ENCODE data around the gene NPAS2. TPM values are rescaled to one million over a fixed set of nuclear protein-coding genes. Genes with fewer than 3 reads are reported as not detected.

Gene NPAS2
- total RNA-seq, 1 experiment from 2014 or later, result 20.4 TPM

DNA sequence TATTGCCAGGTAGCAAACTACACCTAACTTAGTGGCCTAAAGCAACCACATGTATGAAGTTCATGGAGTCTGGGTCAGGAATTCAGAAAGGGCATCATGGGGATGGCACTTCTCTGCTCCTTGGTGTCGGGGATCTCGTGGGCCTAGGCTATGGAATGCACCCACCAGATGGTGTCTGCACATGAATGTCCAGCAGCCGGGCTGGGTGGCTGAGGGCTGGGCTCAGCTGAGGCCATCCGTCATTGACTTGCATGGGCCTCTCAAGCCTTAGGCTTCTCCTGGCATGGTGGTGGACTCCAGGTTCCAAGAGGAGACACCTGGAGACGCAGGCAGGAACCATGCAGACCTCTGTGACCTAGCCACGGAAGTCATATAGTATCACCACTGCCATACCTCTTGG, 156.1 kb downstream of the NPAS2 start:
- ChIA-PET CTCF (no interaction called here), RAD21 (ENCODE audit: low non-redundant PET in 1 of 2, low total read pairs in 2 of 2, uncharacterized antibody in 2 of 2, unreplicated experiment in 2 of 2) (no interaction called here)
- BruUV-seq (replicated peaks), result no TSS peak

More for the DNA sequence above, 156.1 kb downstream of the NPAS2 start:
- ATAC-seq, result no peak
- no peaks in the 10 kb centered on the region for H3K27me3 ChIP-seq (ENCODE audit: insufficient read depth, low read length)
- H3K27ac ChIP-seq (ENCODE audit: low read depth, low read length), result no peak overlapping the region
- no peak overlapping the region for H3K4me2 ChIP-seq (ENCODE audit: low read length)
- no peaks in the 10 kb centered on the region for H3K9me2 ChIP-seq (ENCODE audit: insufficient read depth)
- POLR2A ChIA-PET, result no interaction called here
- intact Hi-C loops (cut with micrococcal nuclease), result no loop called here
- no peak for DNase-seq (ENCODE audit: low read depth, low spot score)
- no peak overlapping the region for H3K4me3 ChIP-seq (replicated peaks in 1 of 2; ENCODE audit: low read depth in 1 of 2, low read length in 2 of 2)
- no peaks in the 10 kb centered on the region for H3K79me2 ChIP-seq (ENCODE audit: insufficient read depth, low read length)
- no peaks in the 10 kb centered on the region for H4K20me1 ChIP-seq (ENCODE audit: insufficient read depth)
- TF ChIP-seq JUND (IDR thresholded peaks at IDR 0.05), result no peak
- no peak for TF ChIP-seq ZFX (IDR thresholded peaks at IDR 0.05)
- TF ChIP-seq POLR2AphosphoS5 (IDR thresholded peaks at IDR 0.05; ENCODE audit: low read depth, low read length), result no peak
- no peak for TF ChIP-seq MAX (IDR thresholded peaks at IDR 0.05)
- TF ChIP-seq EGR1 (IDR thresholded peaks at IDR 0.05; ENCODE audit: low read depth), result no peak
- TF ChIP-seq RAD21 (IDR thresholded peaks at IDR 0.05; ENCODE audit: low read depth), result no peak
- no peak for TF ChIP-seq ZNF274 (IDR thresholded peaks at IDR 0.05; ENCODE audit: low read depth, low read length)
- TF ChIP-seq SIN3A (IDR thresholded peaks at IDR 0.05; ENCODE audit: low read depth), result no peak
- no peak for TF ChIP-seq TCF7L2 (IDR thresholded peaks at IDR 0.05; ENCODE audit: borderline replicate concordance, extremely low read depth, insufficient read depth, insufficient read length)
- TF ChIP-seq, protein P1, sequence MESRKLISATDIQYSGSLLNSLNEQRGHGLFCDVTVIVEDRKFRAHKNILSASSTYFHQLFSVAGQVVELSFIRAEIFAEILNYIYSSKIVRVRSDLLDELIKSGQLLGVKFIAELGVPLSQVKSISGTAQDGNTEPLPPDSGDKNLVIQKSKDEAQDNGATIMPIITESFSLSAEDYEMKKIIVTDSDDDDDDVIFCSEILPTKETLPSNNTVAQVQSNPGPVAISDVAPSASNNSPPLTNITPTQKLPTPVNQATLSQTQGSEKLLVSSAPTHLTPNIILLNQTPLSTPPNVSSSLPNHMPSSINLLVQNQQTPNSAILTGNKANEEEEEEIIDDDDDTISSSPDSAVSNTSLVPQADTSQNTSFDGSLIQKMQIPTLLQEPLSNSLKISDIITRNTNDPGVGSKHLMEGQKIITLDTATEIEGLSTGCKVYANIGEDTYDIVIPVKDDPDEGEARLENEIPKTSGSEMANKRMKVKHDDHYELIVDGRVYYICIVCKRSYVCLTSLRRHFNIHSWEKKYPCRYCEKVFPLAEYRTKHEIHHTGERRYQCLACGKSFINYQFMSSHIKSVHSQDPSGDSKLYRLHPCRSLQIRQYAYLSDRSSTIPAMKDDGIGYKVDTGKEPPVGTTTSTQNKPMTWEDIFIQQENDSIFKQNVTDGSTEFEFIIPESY (IDR thresholded peaks at IDR 0.05; ENCODE audit: extremely low read depth, insufficient replicate concordance, low read length), result no peak
- no peak for TF ChIP-seq FOSL1 (IDR thresholded peaks at IDR 0.05; ENCODE audit: low read depth)
- no peak for TF ChIP-seq SP1 (IDR thresholded peaks at IDR 0.05; ENCODE audit: low read depth)
- no peak for TF ChIP-seq YY1 (IDR thresholded peaks at IDR 0.05; ENCODE audit: extremely low read depth, insufficient replicate concordance, low read depth, low read length)
- no peak for TF ChIP-seq POLR2A (IDR thresholded peaks at IDR 0.05; ENCODE audit: borderline replicate concordance, extremely low read depth, insufficient read depth, insufficient read length)
- TF ChIP-seq EZH2phosphoT487 (IDR thresholded peaks at IDR 0.05; ENCODE audit: borderline replicate concordance), result no peak
- TF ChIP-seq CEBPB (IDR thresholded peaks at IDR 0.05; ENCODE audit: low read depth), result no peak
- no peak for TF ChIP-seq SRF (IDR thresholded peaks at IDR 0.05; ENCODE audit: low read depth)
- no peak for TF ChIP-seq CTCF (IDR thresholded peaks at IDR 0.05 in 2 of 3, conservative IDR thresholded peaks at IDR 0.05 in 1 of 3; ENCODE audit: borderline replicate concordance in 1 of 3, insufficient read depth in 1 of 3, low read depth in 2 of 3, low read length in 2 of 3)
- TF ChIP-seq, protein P2, sequence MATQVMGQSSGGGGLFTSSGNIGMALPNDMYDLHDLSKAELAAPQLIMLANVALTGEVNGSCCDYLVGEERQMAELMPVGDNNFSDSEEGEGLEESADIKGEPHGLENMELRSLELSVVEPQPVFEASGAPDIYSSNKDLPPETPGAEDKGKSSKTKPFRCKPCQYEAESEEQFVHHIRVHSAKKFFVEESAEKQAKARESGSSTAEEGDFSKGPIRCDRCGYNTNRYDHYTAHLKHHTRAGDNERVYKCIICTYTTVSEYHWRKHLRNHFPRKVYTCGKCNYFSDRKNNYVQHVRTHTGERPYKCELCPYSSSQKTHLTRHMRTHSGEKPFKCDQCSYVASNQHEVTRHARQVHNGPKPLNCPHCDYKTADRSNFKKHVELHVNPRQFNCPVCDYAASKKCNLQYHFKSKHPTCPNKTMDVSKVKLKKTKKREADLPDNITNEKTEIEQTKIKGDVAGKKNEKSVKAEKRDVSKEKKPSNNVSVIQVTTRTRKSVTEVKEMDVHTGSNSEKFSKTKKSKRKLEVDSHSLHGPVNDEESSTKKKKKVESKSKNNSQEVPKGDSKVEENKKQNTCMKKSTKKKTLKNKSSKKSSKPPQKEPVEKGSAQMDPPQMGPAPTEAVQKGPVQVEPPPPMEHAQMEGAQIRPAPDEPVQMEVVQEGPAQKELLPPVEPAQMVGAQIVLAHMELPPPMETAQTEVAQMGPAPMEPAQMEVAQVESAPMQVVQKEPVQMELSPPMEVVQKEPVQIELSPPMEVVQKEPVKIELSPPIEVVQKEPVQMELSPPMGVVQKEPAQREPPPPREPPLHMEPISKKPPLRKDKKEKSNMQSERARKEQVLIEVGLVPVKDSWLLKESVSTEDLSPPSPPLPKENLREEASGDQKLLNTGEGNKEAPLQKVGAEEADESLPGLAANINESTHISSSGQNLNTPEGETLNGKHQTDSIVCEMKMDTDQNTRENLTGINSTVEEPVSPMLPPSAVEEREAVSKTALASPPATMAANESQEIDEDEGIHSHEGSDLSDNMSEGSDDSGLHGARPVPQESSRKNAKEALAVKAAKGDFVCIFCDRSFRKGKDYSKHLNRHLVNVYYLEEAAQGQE (IDR thresholded peaks at IDR 0.05; ENCODE audit: low read depth), result no peak
- no peak for TF ChIP-seq CBX3 (IDR thresholded peaks at IDR 0.05; ENCODE audit: low read depth)
- H3K9ac ChIP-seq (ENCODE audit: low read length), result no peak overlapping the region
- H3K36me3 ChIP-seq (ENCODE audit: control insufficient read depth in 1 of 2, insufficient read depth in 2 of 2, low read length in 2 of 2), result no peaks in the 10 kb centered on the region; a peak in 1 of 4 replicates
- no peak overlapping the region for H2AFZ ChIP-seq (ENCODE audit: low read depth, low read length, poor library complexity, severe bottlenecking)
- no peaks in the 10 kb centered on the region for H3K9me3 ChIP-seq (ENCODE audit: control insufficient read depth in 1 of 2, insufficient read depth in 1 of 2, low read depth in 1 of 2, low read length in 2 of 2)
- peaks cover 5 to 7% of the 10 kb centered on the region in 2 experiments for H3K4me1 ChIP-seq (ENCODE audit: control insufficient read depth in 1 of 2, insufficient read depth in 2 of 2, low read length in 2 of 2)

All from HCT116 (cell line).